H1 (cell line): Measurements from ENCODE around the gene NAE1. TPM values are rescaled to one million over a fixed set of nuclear protein-coding genes. Genes with fewer than 3 reads are reported as not detected.

Source experiments
- CTCF ChIA-PET: fragments of 300-600 bp; sonication (Branson Sonifier 250); formaldehyde crosslinking; loops from one replicate; lab custom pipeline; 2021; ENCODE audit not compliant: partially characterized antibody; lab: Charles Lee
- POLR2A ChIA-PET: fragments of 300-600 bp; sonication (Branson Sonifier 250); formaldehyde crosslinking; loops from one replicate; lab custom pipeline; 2021; ENCODE audit warnings: inconsistent platforms; ENCODE audit not compliant: partially characterized antibody; lab: Charles Lee
- DNase-seq, 2 experiments: peaks; one replicate each; pipeline versions ENCODE4 v3.0.0 to v3.0.0-alpha.2; 2010 to 2022; ENCODE audit warnings: low spot score in 2 of 2, low read depth in 1 of 2, mixed read lengths in 1 of 2
- FAIRE-seq: peaks from 2 replicates; lab custom pipeline; 2011; peaks lifted over from hg19 to GRCh38; lab: Jason Lieb, UNC
- H2AFZ ChIP-seq: 2 replicates; pipeline ENCODE4 v1.8.1; 2012; ENCODE audit warnings: low read length, inconsistent platforms
- H2AK5ac ChIP-seq: 2 replicates; pipeline ENCODE4 v1.6.1; 2013; ENCODE audit warnings: low read depth, low read length
- H2BK120ac ChIP-seq: replicated peaks from 2 replicates; pipeline ENCODE3; 2013; ENCODE audit warnings: low read depth, low read length, inconsistent platforms
- H2BK12ac ChIP-seq: 2 replicates; pipeline ENCODE4 v1.6.1; 2013; ENCODE audit warnings: low read depth, low read length
- H2BK15ac ChIP-seq: 2 replicates; pipeline ENCODE4 v1.6.1; 2013; ENCODE audit warnings: low read length
- H2BK20ac ChIP-seq: 2 replicates; pipeline ENCODE4 v1.6.1; 2013; ENCODE audit warnings: low read length
- H2BK5ac ChIP-seq: 2 replicates; pipeline ENCODE4 v1.6.1; 2013; ENCODE audit warnings: low read depth, low read length
- H3K14ac ChIP-seq: 2 replicates; pipeline ENCODE4 v1.6.1; 2013; ENCODE audit warnings: inconsistent platforms; ENCODE audit not compliant: insufficient read length
- H3K18ac ChIP-seq: 2 replicates; pipeline ENCODE4 v1.6.1; 2013; ENCODE audit warnings: low read length; ENCODE audit errors: extremely low read depth
- H3K23ac ChIP-seq: 2 replicates; pipeline ENCODE4 v1.6.1; 2013; ENCODE audit warnings: inconsistent platforms; ENCODE audit not compliant: insufficient read length
- H3K23me2 ChIP-seq: 2 replicates; pipeline ENCODE4 v1.6.1; 2013; ENCODE audit warnings: low read depth, low read length
- H3K27ac ChIP-seq: 2 replicates; pipeline ENCODE4 v1.6.1; 2011; ENCODE audit warnings: low read depth, low read length, inconsistent platforms
- H3K27me3 ChIP-seq, 4 experiments: replicated peaks in 1 of 4; 1 replicate in 1 of 4; 2 replicates in 3 of 4; pipeline versions ENCODE4 v1.6.1 to v1.8.1; 2011 to 2013; ENCODE audit warnings: low read length in 3 of 4, mild to moderate bottlenecking in 3 of 4, inconsistent platforms in 2 of 4, mixed read lengths in 2 of 4, moderate library complexity in 1 of 4; ENCODE audit not compliant: control insufficient read depth in 3 of 4, insufficient read depth in 3 of 4; ENCODE audit errors: extremely low read depth in 1 of 4
- H3K36me3 ChIP-seq, 4 experiments: 2 replicates each; pipeline versions ENCODE4 v1.6.1 to v1.8.1; 2011 to 2013; ENCODE audit warnings: mild to moderate bottlenecking in 4 of 4, low read length in 3 of 4, moderate library complexity in 2 of 4, control low read depth in 1 of 4, inconsistent platforms in 1 of 4; ENCODE audit not compliant: insufficient read depth in 4 of 4, control insufficient read depth in 2 of 4
- H3K4ac ChIP-seq: replicated peaks from 2 replicates; pipeline ENCODE3; 2013; ENCODE audit warnings: low read length, low read depth, mixed read lengths, inconsistent platforms; ENCODE audit not compliant: insufficient read length
- H3K4me1 ChIP-seq, 4 experiments: replicated peaks in 1 of 4; 1 replicate in 1 of 4; 2 replicates in 3 of 4; pipeline versions ENCODE4 v1.6.1 to v1.8.1; 2011 to 2013; ENCODE audit warnings: low read length in 3 of 4, inconsistent platforms in 2 of 4, mixed read lengths in 1 of 4; ENCODE audit not compliant: insufficient read depth in 4 of 4, control insufficient read depth in 3 of 4
- H3K4me2 ChIP-seq, 2 experiments: 2 replicates each; pipeline versions ENCODE4 v1.6.1 to v1.8.1; 2011 to 2013; ENCODE audit warnings: low read depth in 2 of 2, low read length in 2 of 2, control low read depth in 1 of 2, inconsistent platforms in 1 of 2, mild to moderate bottlenecking in 1 of 2; ENCODE audit not compliant: insufficient read depth in 1 of 2
- H3K4me3 ChIP-seq, 4 experiments: fragments of 200-600, 300-600 bp in 1 of 4; sonication (generic), shearing (Covaris generic), sonication (Bioruptor Twin) in 1 of 4; 2 replicates each; pipeline versions ENCODE4 v1.5.1 to v1.8.1; 2011 to 2016; ENCODE audit warnings: low read length in 4 of 4, low read depth in 3 of 4, control low read depth in 2 of 4, inconsistent platforms in 2 of 4, mild to moderate bottlenecking in 2 of 4, mixed read lengths in 1 of 4, moderate library complexity in 1 of 4; ENCODE audit not compliant: insufficient read depth in 2 of 4; ENCODE audit errors: extremely low read depth in 1 of 4
- H3K56ac ChIP-seq: replicated peaks from 2 replicates; pipeline ENCODE3; 2013; ENCODE audit warnings: low read depth, mild to moderate bottlenecking, mixed read lengths, low read length, inconsistent platforms; ENCODE audit not compliant: insufficient read length
- H3K79me1 ChIP-seq: 2 replicates; pipeline ENCODE4 v1.6.1; 2013; ENCODE audit warnings: low read depth, low read length, control low read depth
- H3K79me2 ChIP-seq, 2 experiments: 2 replicates each; pipeline versions ENCODE4 v1.6.1 to v1.8.1; 2012 to 2013; ENCODE audit warnings: low read length in 2 of 2, mild to moderate bottlenecking in 2 of 2, inconsistent platforms in 1 of 2; ENCODE audit not compliant: insufficient read depth in 2 of 2, control insufficient read depth in 1 of 2
- H3K9ac ChIP-seq, 4 experiments: replicated peaks in 1 of 4; 1 replicate in 1 of 4; 2 replicates in 3 of 4; pipeline versions ENCODE4 v1.6.1 to v1.8.1; 2011 to 2013; ENCODE audit warnings: low read depth in 3 of 4, low read length in 3 of 4, control low read depth in 2 of 4, mild to moderate bottlenecking in 2 of 4, moderate library complexity in 2 of 4, inconsistent platforms in 1 of 4; ENCODE audit errors: extremely low read depth in 1 of 4
- H3K9me3 ChIP-seq, 2 experiments: 2 replicates each; pipeline versions ENCODE4 v1.6.1 to v1.8.1; 2012 to 2013; ENCODE audit warnings: mild to moderate bottlenecking in 2 of 2, moderate library complexity in 2 of 2, control low read depth in 1 of 2, inconsistent platforms in 1 of 2, low read depth in 1 of 2, low read length in 1 of 2, mixed read lengths in 1 of 2; ENCODE audit not compliant: insufficient read depth in 2 of 2
- H4K20me1 ChIP-seq, 2 experiments: replicated peaks in 1 of 2; 2 replicates each; pipeline versions ENCODE3 to v1.8.1; 2011 to 2013; ENCODE audit warnings: inconsistent platforms in 2 of 2, low read length in 2 of 2, mild to moderate bottlenecking in 1 of 2; ENCODE audit not compliant: insufficient read depth in 2 of 2, control insufficient read depth in 1 of 2
- H4K5ac ChIP-seq: 2 replicates; pipeline ENCODE4 v1.6.1; 2013; ENCODE audit warnings: low read length, low read depth, mixed read lengths, inconsistent platforms; ENCODE audit not compliant: insufficient read length
- H4K8ac ChIP-seq: 2 replicates; pipeline ENCODE4 v1.8.0; 2013; ENCODE audit warnings: mild to moderate bottlenecking, moderate library complexity, low read length, inconsistent platforms; ENCODE audit not compliant: insufficient read depth; ENCODE audit errors: extremely low read depth
- H4K91ac ChIP-seq: replicated peaks from 2 replicates; pipeline ENCODE3; 2013; ENCODE audit warnings: low read length, mixed read lengths, inconsistent platforms; ENCODE audit not compliant: insufficient read length
- ATF3 ChIP-seq: IDR thresholded peaks from 2 replicates; pipeline ENCODE4 v1.6.1; 2011; ENCODE audit warnings: low read depth, mild to moderate bottlenecking, low read length; ENCODE audit not compliant: insufficient read depth
- ZNF274 ChIP-seq: IDR thresholded peaks from 2 replicates; pipeline ENCODE4 v1.7.0; 2012; ENCODE audit warnings: low read length, borderline replicate concordance; ENCODE audit errors: extremely low read depth
- WGBS, 2 experiments: shearing (Covaris generic) in 1 of 2; methylation state at CpG; one replicate each; pipeline versions ENCODE4 v1.1.6 to v1.1.7; 2013 to 2015; ENCODE audit warnings: low lambda C conversion rate in 2 of 2, mixed read lengths in 2 of 2, inconsistent platforms in 1 of 2, low coverage in 1 of 2, missing lambda C conversion rate in 1 of 2; ENCODE audit not compliant: insufficient replicate concordance in 2 of 2, insufficient coverage in 1 of 2, insufficient read length in 1 of 2; ENCODE audit errors: extremely low coverage in 1 of 2, missing lambda C conversion rate in 1 of 2; 5-methylcytosine and 5-hydroxymethylcytosine counted together
- polyA plus RNA-seq, 7 experiments: library from polyadenylated mRNA; depleted of rRNA in 3 of 7; stranded (reverse) in 5 of 7; unstranded in 2 of 7; fragments of >200 nt in 5 of 7; fragments of 200-250 nt in 2 of 7; gene quantifications; 1 replicate in 5 of 7; 2 replicates in 1 of 7; 4 replicates in 1 of 7; pipeline versions ENCODE4 v1.2.1 to v1.2.3, GENCODE V29; 2011 to 2013; ENCODE audit warnings: missing spikeins in 2 of 7, mixed read lengths in 2 of 7
- total RNA-seq: library from RNA; stranded (reverse); fragmentation: NEBNext Ultra II Directional; extraction: Animal tissue kit (Norgen Biotek cat#: 25700); gene quantifications from 2 replicates; pipeline ENCODE4 v1.2.1, GENCODE V29; 2021

The NAE1 gene
- total and polyA plus RNA-seq, 2 of the 8 experiments (the other 6 are each of a cell fraction or from before 2014, with no cell fraction given), result 66.6 to 155 TPM

GRCh38 chr16:66810391-66810790 is 20.4 kb downstream of the NAE1 start:
- H3K4me3 ChIP-seq, result no peak overlapping the region
- no peak overlapping the region for H3K23ac ChIP-seq
- no peak overlapping the region for H4K91ac ChIP-seq
- H4K20me1 ChIP-seq, result peaks cover 0 to 6% of the 10 kb centered on the region in 2 experiments
- no peak overlapping the region for H3K14ac ChIP-seq
- no peak overlapping the region for H3K56ac ChIP-seq
- no peak overlapping the region for H2BK120ac ChIP-seq
- no peak overlapping the region for H3K9ac ChIP-seq
- no peak overlapping the region for H3K4ac ChIP-seq
- FAIRE-seq, result no peak
- H3K27ac ChIP-seq, result no peak overlapping the region
- H3K4me1 ChIP-seq, result no peaks in the 10 kb centered on the region
- POLR2A ChIA-PET, result interaction anchor here (0.7 to 2.7 kb wide), 4 partner anchors 9 to 20 kb away, joined by 3 to 9 read pairs (median 4); partner anchors contain the start of genes NAE1 and TERB1
- H4K8ac ChIP-seq, result no peak overlapping the region
- no peak overlapping the region for H3K18ac ChIP-seq
- no peaks in the 10 kb centered on the region for H3K79me2 ChIP-seq
- H4K5ac ChIP-seq, result no peak overlapping the region
- H3K79me1 ChIP-seq, result no peaks in the 10 kb centered on the region
- CTCF ChIA-PET, result interaction anchor here (0.9 to 1.9 kb wide), 4 partner anchors 14 to 57 kb away, joined by 3 to 5 read pairs (median 4); no protein-coding TSS in a partner anchor
- H3K27me3 ChIP-seq, result no peaks in the 10 kb centered on the region
- no peak overlapping the region for H2AK5ac ChIP-seq
- H3K36me3 ChIP-seq, result peaks cover 16 to 78% (median 47%) of the 10 kb centered on the region in 4 experiments
- WGBS, 2 experiments, result 86% methylated on average over 4 of the region's 4 CpGs; no CpG with 5 or more reads in 1 of the 2 experiments
- H2BK5ac ChIP-seq, result no peak overlapping the region
- no peak overlapping the region for H2BK20ac ChIP-seq
- H2AFZ ChIP-seq, result no peak overlapping the region
- H3K23me2 ChIP-seq, result no peaks in the 10 kb centered on the region
- no peaks in the 10 kb centered on the region for H3K9me3 ChIP-seq
- H2BK15ac ChIP-seq, result no peak overlapping the region
- no peak overlapping the region for H2BK12ac ChIP-seq
- H3K4me2 ChIP-seq, result no peak overlapping the region
- DNase-seq, result no peak
- no peak for TF ChIP-seq ZNF274
- TF ChIP-seq ATF3, result no peak
